ENCODE measurements around the gene FOXP1.
"Not testable (repeated sequence)": the region's sequence is repeated elsewhere in the genome, so short reads cannot be mapped to it uniquely, and the experiment has no call there.

The FOXP1 gene

GRCh38 chr3:71325715-71326114 is 257.8 kb downstream of the FOXP1 start:
- no peak for DNase-seq

GRCh38 chr3:71324224-71324623 is 259.3 kb downstream of the FOXP1 start:
- not testable (repeated sequence) for DNase-seq

- DNase-seq, result no peak
These were observed 260.0 kb downstream of the FOXP1 start for GRCh38 chr3:71323558-71323957.

- DNase-seq, result no peak
These were observed 261.4 kb downstream of the FOXP1 start for GRCh38 chr3:71322154-71322553.

- DNase-seq, result no peak
These were observed 263.8 kb downstream of the FOXP1 start for GRCh38 chr3:71319771-71320170.

GRCh38 chr3:71318458-71318827 is 265.1 kb downstream of the FOXP1 start:
- no peak for DNase-seq

- DNase-seq, result peak; percentile 50
These were observed 265.6 kb downstream of the FOXP1 start for GRCh38 chr3:71317749-71318457.

GRCh38 chr3:71317140-71317539 is 266.4 kb downstream of the FOXP1 start:
- DNase-seq, result no peak

- no peak for DNase-seq
These were observed 267.3 kb downstream of the FOXP1 start for GRCh38 chr3:71316066-71316777.

GRCh38 chr3:71315431-71315830 is 268.1 kb downstream of the FOXP1 start:
- no peak for DNase-seq

GRCh38 chr3:71313844-71314243 is 269.7 kb downstream of the FOXP1 start:
- no peak for DNase-seq

- no peak for DNase-seq
These were observed 271.1 kb downstream of the FOXP1 start for GRCh38 chr3:71312461-71312860.

- no peak for DNase-seq
These were observed 271.9 kb downstream of the FOXP1 start for GRCh38 chr3:71311661-71312046.

- peak; percentile 50 for DNase-seq
These were observed 272.4 kb downstream of the FOXP1 start for GRCh38 chr3:71310980-71311660.

- DNase-seq, result peak; percentile 85
These were observed 273.1 kb downstream of the FOXP1 start for GRCh38 chr3:71310359-71310979.

GRCh38 chr3:71309886-71310285 is 273.6 kb downstream of the FOXP1 start:
- peak; percentile 56 for DNase-seq

- DNase-seq, result peak; percentile 26
These were observed 274.2 kb downstream of the FOXP1 start for GRCh38 chr3:71309342-71309741.

- no peak for DNase-seq
These were observed 274.7 kb downstream of the FOXP1 start for GRCh38 chr3:71308836-71309235.

GRCh38 chr3:71307991-71308697 is 275.4 kb downstream of the FOXP1 start:
- peak; percentile 24 for DNase-seq

- peak; percentile 36 for DNase-seq
These were observed 278.0 kb downstream of the FOXP1 start for GRCh38 chr3:71305231-71306206.

GRCh38 chr3:71304684-71305083 is 278.8 kb downstream of the FOXP1 start:
- DNase-seq, result peak; percentile 29
